AG09309 (cell line): Measurements from ENCODE around the gene UBN1.
"Not testable (repeated sequence)": the region's sequence is repeated elsewhere in the genome, so short reads cannot be mapped to it uniquely, and the experiment has no call there.

Experiments
- DNase-seq: peaks from one replicate; pipeline ENCODE4 v3.0.0-alpha.2; 2010; ENCODE audit warnings: low read depth
- H3K4me3 ChIP-seq: 2 replicates; pipeline ENCODE4 v1.5.1; 2011; ENCODE audit warnings: mild to moderate bottlenecking, low read depth, low read length, moderate library complexity; ENCODE audit not compliant: control insufficient read depth
- TF ChIP-seq, protein P1 (sequence below): IDR thresholded peaks from 2 replicates; pipeline ENCODE4 v1.5.1; 2011; ENCODE audit warnings: mild to moderate bottlenecking, low read depth, low read length, inconsistent platforms; ENCODE audit not compliant: insufficient read depth, control insufficient read depth; ENCODE audit errors: missing control alignments

UBN1 gene

DNA sequence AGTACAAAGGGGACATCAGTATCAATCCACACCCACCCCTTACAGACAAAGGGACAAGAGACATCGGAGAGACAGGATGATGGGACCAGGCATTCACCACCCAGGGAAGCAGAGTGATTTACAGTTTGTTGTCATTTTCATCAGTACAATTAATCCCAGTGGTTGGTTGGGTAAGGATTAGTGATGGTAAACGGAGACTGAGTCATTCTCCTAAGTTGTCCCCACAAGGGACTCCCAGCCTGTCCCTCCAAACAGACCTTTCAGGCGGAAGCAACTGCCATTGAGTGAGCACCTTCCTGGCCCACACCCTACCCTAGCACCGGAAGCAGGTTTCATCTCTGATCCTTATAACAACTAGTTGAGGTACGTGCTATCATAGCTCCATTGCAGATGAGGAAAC, 78.5 kb downstream of the UBN1 start:
- TF ChIP-seq, protein P1, sequence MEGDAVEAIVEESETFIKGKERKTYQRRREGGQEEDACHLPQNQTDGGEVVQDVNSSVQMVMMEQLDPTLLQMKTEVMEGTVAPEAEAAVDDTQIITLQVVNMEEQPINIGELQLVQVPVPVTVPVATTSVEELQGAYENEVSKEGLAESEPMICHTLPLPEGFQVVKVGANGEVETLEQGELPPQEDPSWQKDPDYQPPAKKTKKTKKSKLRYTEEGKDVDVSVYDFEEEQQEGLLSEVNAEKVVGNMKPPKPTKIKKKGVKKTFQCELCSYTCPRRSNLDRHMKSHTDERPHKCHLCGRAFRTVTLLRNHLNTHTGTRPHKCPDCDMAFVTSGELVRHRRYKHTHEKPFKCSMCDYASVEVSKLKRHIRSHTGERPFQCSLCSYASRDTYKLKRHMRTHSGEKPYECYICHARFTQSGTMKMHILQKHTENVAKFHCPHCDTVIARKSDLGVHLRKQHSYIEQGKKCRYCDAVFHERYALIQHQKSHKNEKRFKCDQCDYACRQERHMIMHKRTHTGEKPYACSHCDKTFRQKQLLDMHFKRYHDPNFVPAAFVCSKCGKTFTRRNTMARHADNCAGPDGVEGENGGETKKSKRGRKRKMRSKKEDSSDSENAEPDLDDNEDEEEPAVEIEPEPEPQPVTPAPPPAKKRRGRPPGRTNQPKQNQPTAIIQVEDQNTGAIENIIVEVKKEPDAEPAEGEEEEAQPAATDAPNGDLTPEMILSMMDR, result no peak
- DNase-seq, result no peak
- H3K4me3 ChIP-seq, result no peak overlapping the region

GRCh38 chr16:4926928-4927327, 79.6 kb downstream of the UBN1 start:
- no peak for DNase-seq
- H3K4me3 ChIP-seq, result no peak overlapping the region
- TF ChIP-seq, protein P1, result no peak

GRCh38 chr16:4927661-4928060, 80.4 kb downstream of the UBN1 start:
- no peak for DNase-seq
- TF ChIP-seq, protein P1, result no peak

GRCh38 chr16:4928227-4928626, 80.9 kb downstream of the UBN1 start:
- no peak for DNase-seq

More at GRCh38 chr16:4927661-4928060, 80.4 kb downstream of the UBN1 start:
- H3K4me3 ChIP-seq, result no peak overlapping the region

DNA sequence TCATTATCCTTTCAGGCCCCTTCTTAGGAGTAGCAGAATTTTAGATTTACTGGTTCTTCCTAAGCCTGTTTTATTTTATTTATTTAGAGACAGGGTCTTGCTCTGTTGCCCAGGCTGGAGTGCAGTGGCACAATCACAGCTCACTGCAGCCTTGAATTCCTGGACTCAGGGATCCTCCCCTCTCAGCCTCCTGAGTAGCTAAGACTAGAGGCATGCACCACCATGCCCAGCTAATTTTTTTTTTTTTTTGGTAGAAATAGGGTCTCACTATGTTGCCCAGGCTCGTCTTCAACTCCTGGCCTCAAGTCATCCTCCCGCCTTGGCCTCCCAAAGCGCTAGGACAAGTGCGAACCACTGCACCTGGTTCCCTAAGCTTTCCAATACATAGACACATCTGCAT, 82.3 kb downstream of the UBN1 start:
- H3K4me3 ChIP-seq, DNase-seq: not testable (repeated sequence)

More at GRCh38 chr16:4928227-4928626, 80.9 kb downstream of the UBN1 start:
- TF ChIP-seq, protein P1, result no peak
- no peak overlapping the region for H3K4me3 ChIP-seq

- DNase-seq, result no peak
- H3K4me3 ChIP-seq, result no peak overlapping the region
- TF ChIP-seq, protein P1, result no peak
Observed at GRCh38 chr16:4931381-4931780, 84.1 kb downstream of the UBN1 start.
